ENCODE measurements around the gene SPDYC.
"Not testable (repeated sequence)": the region's sequence is repeated elsewhere in the genome, so short reads cannot be mapped to it uniquely, and the experiment has no call there.

The SPDYC gene

DNA sequence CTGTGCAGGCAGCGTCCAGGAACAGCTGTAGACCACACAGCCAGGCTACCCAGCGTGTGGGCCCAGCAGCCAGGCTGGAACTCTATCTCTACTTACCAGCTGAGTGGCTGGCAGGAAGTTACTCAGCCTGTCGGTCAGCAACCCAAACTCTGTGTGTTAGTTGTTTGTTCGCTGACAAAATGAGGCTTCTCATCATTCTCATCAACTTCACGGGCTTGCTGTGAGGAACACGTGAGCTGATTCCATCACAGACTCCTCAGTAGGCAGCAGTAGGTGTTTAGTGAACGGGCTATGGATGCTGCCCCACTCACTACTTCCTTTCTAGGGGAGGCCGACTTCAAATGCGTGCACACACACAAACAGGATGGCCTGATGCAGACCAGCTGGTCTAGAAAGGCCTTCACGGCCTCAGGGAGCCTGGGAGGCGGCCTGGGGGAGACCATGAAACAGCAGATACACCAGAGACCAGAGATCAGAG is 830 bp upstream of the SPDYC start:
- no peak for DNase-seq (ENCODE audit: low spot score)

DNA sequence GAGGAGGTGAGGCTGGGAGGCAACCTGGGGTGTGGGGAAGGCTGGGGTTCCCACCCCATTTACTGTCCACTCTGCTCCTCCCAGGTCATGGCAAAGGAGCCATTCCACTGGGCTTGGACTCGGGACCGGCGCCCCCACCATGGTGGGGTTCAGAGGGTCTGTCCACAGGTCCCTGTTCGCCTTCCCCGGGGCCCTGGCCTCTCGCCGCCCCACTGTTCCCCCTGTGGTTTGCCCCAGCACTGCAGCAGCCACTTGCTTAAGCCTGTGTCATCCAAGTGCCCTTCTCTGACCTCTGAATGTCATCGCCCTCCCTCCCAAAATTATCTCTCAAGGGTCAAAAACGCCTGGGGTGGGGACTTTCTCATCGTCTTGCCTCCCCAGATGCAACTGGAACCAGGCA is 2.6 kb downstream of the SPDYC start:
- no peak for DNase-seq (ENCODE audit: low spot score)

DNA sequence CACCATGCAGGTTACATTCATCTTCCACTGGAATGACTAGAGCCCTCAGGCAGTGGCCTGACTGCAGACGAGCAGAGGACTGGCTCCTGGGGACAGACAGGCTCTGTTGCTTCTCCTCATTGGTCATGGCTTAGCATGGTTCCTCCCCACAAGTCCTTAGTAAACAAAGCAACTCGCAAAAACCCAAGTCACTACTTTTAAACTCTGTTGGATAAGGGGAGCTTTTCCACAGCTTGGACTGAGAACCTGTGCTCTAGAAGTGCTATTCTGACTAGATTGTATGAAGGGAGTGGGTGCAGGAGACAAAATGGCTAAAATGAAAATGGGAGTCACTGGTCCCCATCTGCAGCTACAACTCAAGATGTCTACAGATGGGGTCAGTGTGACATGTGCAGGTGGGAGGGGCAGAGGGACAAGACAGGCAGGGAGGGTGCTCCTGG is 4.6 kb downstream of the SPDYC start:
- DNase-seq (ENCODE audit: low spot score): not testable (repeated sequence)

DNA sequence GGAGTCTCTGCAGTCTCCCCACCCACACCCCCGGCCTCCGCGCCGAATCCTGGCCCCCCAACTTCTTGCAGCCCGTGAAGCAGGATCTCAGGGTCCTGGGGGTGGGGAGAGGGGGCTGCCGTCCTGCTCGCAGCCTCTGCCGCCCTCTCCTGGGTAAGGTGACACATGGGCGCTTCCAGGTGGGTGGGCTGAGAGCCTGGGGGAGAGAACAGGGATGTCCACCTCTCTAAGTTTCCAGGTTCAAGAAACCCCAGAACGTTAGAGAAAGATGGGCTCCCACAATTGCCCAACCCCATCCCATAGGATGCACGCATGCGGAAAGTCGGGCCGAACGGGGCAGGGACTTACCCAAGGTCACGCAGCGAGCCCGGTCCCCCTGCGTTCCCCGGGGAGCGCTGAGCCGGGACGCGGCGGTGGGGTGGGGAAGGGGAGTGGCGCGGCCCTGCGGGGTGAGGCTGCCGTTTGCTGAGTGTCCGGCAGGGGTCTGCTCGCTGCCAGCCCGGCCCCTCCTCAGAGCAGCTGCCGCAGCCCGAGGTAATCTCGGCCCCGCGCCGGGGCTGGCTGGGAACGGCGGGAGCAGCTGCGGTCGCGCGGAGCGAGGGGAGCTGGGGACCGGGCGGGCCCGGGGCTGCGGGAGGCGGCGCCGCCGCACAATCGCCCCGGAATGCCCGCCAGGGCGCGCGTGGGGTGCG is 11.0 kb downstream of the SPDYC start:
- peak; percentile 42 for DNase-seq (ENCODE audit: low spot score)

DNA sequence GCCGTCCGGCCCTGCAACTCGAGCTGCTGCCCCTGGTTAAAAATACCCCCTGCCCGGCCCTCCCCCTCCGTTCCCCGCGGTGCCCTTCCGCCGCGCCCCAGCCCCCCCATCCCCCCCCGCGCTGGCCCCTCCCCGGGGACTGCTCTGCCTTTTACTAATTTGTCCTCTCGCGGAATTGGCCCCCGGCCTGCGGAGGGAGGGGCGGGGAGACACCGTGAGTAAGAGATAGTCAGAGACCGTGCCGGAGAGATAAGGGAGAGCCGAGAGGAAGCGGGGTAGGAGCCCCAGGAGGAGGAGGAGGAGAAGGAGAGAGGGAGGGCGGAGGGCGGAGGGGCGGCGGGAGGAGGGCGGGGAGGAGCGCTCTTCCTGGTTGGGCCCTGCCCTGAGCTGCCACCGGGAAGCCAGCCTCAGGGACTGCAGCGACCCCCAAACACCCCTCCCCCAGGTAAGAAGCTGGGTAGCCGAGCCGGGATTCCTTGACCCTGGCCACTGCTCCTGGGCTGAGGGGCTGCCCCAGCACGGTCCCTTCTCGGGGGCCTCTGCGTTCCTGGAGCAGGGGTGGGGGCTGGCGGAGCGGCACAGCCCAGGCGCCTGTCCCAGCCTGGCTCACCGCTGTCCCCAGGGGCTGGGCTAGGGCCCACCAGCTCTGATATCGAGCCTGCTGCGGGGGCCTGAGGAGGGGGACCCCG is 11.7 kb downstream of the SPDYC start, which contains the start of gene CAPN1:
Gene CAPN1 (plus strand): TSS at position 360 of the 689 bp plus-strand sequence. CDS start 774 bp downstream, outside the sequence.
- DNase-seq (ENCODE audit: low spot score): peak; percentile 68

DNA sequence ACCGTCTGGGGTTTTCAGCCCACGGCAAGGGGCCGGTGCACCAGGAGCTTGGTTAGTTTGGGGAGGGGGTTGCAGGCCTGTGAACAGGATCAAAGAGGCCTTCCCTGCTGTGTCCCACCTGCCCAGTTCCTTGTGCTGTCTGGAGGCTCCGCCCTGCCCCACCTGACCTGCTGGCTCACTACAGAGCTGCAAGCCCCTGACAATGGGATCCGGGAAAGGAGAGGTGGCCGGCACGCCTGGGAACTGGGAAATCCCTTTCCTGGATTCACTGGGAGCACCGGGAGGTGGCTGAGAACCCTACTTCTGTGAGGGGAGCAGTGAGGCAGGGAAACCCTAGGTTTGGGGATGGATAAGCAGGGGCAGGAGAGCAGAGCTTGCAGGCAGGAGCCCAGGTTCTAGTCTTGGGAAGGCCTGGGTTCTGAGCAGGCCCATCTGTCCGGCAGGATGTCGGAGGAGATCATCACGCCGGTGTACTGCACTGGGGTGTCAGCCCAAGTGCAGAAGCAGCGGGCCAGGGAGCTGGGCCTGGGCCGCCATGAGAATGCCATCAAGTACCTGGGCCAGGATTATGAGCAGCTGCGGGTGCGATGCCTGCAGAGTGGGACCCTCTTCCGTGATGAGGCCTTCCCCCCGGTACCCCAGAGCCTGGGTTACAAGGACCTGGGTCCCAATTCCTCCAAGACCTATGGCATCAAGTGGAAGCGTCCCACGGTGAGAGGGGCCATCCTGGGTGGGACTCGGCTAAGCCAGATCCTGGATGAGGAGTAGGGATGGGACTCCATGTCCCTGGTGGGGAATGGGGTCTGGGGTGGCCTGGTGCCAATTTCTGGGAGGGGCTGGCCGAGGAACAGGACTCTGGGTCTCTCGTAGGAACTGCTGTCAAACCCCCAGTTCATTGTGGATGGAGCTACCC is 12.5 kb downstream of the SPDYC start:
- no peak for DNase-seq (ENCODE audit: low spot score)

DNA sequence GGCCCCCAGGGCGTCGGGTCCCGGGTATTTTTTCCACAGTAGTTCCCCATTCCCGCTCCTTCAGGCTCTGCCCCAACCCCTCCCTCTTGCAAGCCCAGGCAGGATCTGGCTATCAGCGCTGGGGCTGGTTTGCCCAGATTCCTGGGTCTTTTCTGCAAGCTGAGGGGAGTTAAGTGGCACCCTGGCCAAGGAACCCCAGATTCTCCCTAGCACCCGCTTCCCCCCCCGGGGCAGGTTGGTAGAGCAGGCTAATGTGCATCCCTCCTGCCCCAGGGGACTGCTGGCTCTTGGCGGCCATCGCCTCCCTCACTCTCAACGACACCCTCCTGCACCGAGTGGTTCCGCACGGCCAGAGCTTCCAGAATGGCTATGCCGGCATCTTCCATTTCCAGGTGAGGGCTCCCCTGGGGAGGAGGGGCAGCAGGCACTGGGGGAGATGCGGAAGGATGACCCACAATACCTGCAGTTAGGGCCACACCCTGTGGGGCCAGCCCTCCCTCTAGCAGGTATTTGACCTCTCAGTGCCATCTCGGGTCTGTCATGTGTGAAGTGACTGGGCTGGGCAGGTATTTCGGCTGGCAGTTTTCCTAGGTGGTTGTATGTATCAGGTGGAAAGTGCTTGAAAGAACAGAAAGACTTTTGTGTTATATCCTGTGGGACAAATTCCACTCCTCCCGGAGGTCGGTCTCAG is 13.3 kb downstream of the SPDYC start:
- no peak for DNase-seq (ENCODE audit: low spot score)

DNA sequence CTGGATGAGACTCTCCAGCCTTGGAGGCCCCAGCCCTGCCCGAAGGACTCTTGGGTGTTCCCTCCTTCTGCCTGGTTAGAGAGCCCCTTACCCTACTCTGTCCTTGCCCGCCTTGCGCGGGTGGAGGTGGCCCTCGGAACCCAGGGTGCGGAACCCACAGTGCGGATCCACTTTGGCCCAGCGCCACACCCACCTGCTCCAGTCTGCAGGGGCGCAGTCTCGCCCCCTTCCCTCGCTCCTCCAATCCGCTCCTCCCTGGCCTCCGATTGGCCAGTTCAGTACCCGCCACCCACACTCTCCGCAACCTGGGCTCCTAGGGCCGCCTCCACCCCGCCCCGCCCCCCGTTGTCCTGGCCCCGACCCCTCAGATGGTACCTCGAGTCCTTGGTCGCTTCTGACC is 14.1 kb downstream of the SPDYC start:
- no peak for DNase-seq (ENCODE audit: low spot score)

DNA sequence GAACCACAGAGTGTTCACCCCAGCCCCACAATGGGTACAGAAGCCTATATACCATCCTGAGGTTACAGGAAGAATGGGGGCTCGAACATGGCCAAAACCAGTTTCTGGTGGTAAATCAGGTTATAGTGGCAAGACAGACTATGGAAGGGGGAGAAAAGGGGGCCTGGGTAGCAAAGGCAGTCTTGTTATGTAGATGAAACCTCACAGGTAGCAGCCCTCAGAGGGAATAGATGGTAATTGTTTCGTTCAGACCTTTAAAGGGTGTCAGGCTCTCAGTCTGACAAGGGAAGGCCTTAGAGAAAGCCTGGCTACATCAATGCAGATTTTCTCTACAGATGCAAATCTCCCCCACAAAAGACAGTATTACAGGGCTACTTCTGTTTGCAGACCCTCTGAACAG is 15.1 kb downstream of the SPDYC start:
- DNase-seq (ENCODE audit: low spot score): no peak

DNA sequence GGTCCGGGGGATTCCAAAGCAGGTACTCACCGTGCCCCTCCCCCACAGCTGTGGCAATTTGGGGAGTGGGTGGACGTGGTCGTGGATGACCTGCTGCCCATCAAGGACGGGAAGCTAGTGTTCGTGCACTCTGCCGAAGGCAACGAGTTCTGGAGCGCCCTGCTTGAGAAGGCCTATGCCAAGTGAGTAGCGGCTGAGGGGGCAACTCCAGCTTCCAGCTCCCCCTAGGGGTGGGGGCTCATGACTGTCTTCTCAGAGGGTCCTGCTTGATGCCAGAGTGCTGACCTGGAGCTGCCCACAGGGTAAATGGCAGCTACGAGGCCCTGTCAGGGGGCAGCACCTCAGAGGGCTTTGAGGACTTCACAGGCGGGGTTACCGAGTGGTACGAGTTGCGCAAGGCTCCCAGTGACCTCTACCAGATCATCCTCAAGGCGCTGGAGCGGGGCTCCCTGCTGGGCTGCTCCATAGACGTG is 15.9 kb downstream of the SPDYC start:
- no peak for DNase-seq (ENCODE audit: low spot score)

DNA sequence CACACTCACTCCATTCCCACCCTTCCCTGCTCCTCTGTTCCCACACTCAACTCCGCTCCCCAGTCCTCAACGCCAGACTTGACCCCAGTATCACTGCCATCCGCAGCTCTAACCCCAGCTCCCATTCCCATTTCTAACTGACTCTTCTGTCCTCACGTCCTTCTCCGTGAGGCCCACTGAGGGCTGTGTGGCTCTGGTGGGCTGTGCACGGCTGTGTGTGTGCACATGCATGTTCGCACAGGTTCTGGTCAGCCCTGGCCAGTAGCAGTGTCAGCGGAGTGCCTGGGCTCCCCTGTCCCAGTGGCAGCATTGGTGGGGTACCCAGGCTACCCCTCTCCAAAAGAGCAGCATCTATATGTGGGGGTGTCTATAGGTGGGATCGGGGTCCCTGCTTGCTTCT is 16.7 kb downstream of the SPDYC start:
- DNase-seq (ENCODE audit: low spot score): no peak

DNA sequence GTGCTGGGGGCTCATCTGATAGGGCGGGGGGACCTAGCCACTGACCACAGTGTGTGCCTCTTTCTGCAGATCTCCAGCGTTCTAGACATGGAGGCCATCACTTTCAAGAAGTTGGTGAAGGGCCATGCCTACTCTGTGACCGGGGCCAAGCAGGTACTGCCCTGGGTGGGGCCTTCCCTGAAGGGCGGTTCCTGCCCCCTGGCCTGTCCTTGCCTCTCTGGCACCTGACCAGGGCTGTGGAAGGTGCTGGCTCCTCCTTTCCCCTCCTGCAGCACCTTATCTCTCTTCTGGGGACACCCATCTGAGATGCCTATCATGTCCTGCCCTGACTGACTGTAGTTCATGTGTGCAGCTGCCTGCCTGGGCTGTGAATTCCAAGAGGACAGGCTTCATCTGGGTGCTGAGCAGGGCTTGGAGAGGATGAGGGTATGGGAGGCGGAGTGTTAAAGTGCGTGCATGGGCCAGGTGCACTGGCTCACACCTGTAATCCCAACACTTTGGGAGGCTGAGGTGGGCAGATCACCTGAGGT is 17.2 kb downstream of the SPDYC start:
- no peak for DNase-seq (ENCODE audit: low spot score)

DNA sequence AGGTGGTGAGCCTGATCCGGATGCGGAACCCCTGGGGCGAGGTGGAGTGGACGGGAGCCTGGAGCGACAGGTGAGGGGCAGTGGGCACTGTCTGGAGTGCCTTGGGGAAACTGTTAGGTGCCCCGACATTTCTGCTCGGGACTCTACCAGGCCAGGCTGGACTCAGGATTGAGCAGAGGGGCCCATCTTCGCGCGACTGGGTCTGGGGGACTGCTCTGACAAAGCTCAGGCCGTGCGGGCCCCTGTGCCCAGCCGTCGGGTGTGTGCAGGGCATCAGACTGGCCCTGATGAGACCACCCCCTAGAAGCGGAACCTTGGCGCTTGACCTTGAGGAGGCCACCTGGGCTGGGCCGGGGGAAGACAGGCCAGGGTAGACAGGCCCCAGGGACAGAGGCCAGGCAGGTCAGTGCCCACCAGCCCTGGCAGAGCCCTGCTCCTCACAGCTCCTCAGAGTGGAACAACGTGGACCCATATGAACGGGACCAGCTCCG is 18.0 kb downstream of the SPDYC start:
- no peak for DNase-seq (ENCODE audit: low spot score)

DNA sequence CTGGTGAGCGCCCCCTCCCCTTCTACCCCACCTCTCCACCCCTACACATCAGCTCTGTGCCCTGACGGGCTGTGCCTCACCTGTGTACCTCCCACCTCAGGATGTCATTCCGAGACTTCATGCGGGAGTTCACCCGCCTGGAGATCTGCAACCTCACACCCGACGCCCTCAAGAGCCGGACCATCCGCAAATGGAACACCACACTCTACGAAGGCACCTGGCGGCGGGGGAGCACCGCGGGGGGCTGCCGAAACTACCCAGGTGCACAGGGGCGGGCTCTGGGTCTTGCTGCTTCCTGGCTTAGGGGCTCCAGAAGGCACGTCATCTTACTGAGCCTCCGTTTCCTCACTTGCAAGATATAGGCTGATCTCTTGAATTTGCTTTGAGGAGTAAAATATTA is 18.5 kb downstream of the SPDYC start:
- DNase-seq (ENCODE audit: low spot score): no peak

DNA sequence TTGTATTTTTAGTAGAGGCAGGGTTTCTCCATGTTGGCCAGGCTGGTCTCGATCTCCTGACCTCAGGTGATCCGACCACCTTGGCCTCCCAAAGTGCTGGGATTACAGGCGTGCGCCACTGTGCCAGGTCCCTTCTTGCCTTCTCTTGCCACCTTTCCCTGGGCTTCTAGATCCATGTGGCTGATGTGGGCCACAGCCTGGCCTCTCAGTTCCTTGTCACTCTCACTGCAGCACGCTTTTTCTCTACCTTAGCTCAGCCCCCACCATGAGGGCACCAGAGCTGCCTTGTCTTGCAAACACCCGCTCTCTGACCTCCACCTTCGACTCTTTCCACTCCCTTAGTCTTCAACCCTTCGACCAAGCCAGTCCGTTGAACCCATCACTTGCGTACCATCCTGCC is 19.2 kb downstream of the SPDYC start:
- DNase-seq (ENCODE audit: low spot score): no peak

DNA sequence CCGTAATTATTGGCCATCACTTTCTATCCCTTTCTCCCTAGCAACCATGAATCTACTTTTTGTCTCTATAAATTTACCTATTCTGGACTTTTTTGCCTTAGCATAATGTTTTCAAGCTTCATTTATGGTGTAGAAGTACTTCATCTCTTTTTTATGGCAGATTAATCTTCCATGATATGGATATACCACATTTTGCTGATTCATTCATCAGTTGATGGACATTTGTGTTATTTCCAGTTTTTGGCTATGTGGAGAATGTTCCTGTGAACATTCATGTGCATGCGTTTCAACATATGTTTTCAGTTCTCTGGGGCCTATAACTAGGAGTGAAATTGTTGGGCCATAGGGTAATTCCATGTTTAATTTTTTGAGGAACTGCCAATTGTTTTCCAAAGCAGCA is 24.5 kb downstream of the SPDYC start:
- DNase-seq (ENCODE audit: low spot score): no peak

DNA sequence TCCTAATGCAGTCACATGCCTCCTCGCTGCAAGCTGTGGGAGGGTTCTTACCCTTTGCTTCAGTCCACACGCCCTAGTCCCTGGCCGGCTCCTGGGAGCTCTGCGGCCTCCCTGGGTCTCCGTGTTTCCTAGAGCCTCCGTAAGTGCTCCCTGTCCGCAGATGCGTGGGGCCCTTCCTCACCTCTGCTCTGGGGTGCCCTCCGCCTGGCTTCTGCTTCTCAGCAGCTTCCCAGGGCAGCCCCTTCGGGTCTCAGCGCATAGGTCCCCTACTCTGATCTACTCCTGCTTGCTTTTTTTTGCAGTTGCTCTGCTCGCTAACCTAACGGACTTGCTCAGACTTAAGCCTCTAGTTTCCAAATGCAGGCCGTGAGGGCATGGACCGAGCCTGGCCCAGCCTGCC is 34.1 kb downstream of the SPDYC start:
- no peak for DNase-seq (ENCODE audit: low spot score)

DNA sequence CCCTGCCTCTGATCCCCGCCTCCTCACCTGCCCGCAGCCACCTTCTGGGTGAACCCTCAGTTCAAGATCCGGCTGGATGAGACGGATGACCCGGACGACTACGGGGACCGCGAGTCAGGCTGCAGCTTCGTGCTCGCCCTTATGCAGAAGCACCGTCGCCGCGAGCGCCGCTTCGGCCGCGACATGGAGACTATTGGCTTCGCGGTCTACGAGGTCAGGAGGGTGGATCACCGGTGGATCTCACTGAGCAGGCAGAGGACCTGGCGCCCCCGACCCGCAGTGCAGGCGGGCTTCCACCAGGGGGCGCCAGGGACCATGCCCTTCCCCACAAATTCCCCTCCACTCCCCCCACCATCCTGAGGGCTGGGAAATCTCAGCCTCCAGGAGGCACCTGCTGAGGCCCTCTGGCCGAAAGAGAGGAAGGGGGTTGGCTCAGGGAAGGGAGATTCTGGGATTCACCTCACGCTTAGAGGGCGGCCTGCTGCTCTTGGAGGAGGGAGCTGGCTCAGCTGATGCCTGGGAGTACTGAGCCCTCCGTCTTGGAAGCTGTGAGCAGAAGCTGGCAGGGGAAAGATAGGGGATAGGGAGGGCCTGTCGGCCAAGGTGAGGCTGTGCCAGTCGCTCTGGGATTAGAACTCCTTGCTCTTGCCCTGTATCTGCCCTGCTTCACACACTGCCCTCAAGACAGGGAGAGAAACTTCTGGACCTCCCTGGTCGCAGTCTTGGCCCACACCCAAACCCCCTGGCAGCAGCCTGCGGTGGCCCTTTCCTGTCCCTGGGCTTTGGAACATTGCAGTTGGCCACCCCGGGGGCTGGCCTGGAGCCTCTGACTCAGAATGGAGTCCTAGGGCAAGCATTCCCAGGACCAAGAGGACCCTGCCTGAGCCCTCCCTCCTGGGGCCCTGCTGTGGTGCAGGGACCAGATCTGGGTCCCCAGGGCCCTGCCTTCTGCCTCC is 34.9 kb downstream of the SPDYC start:
- DNase-seq (ENCODE audit: low spot score): peak; percentile 43

DNA sequence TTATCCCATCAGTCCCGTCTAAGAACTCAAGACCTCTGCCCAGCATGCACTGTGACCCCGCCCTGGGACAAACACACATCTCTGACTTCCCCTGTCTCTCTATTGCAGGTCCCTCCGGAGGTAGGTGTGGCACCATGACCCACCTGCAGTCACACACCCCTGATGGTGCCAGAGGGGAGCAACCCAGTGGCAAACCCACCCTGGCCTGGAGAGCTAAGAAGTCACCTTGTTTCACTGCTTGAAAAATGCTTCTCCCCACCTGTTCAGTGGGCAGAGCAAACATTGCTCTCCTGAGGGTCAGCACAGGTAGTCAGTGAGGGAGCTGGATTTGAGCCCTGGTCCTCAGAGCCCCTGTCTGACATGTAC is 35.6 kb downstream of the SPDYC start:
- DNase-seq (ENCODE audit: low spot score): no peak

DNA sequence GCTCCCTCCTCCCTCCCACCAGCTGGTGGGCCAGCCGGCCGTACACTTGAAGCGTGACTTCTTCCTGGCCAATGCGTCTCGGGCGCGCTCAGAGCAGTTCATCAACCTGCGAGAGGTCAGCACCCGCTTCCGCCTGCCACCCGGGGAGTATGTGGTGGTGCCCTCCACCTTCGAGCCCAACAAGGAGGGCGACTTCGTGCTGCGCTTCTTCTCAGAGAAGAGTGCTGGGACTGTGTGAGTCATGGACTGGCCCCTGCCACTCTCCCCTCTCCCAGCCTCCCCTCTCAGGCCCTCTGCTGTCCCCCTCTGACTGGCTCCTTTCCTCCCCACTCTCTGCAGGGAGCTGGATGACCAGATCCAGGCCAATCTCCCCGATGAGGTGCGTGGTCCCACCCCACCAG is 36.4 kb downstream of the SPDYC start:
- no peak for DNase-seq (ENCODE audit: low spot score)

All from COLO829 (cell line).